Superior temporal gyrus (tissue), 1 donor: Measurements from ENCODE around the gene MYO5B.

ENCODE experiments used
- DNase-seq: peaks from one replicate; pipeline ENCODE4 v3.0.0-alpha.2; 2016; ENCODE audit errors: extremely low spot score

MYO5B gene

DNA sequence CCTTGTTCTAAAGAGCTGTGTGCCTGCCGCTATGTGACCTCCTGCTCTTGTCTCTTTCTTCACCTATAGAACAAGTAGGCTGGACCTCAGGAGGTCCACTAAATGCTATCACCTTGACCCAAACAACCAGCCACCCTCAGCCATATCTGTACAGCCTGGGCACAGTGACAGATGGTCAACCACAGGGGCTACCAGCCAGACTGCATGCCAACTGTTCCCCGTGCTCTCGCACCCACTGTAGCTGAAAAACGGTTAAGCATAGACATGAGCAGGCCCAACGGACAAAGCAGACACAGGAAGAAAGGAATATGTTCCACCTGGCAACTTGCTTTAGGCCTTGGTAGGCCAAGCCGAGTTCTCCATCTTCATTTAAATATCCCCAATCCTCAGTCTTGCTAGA lies 338.5 kb downstream of the MYO5B start:
- DNase-seq, result no peak

- DNase-seq, result no peak
These were observed 339.1 kb downstream of the MYO5B start for GRCh38 chr18:49855711-49856415.

DNA sequence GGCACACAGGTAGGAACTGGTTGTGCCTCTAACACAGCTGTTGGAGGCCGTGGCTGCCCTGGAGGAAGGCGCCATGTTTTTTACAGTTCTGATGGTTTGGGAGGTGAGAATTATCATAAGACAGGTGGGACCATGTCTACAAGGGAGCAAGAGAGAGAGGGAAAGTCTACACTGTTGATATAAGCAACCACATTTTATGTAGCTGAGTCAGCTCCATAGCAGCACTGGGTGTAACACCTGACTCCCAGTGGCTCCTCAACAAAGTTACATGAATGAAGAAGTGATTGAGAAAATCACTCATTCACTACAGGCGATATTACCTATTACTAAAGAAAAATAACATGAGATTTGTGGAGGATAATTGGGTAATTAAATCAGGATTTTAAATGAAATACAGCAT lies 340.3 kb downstream of the MYO5B start:
- DNase-seq, result no peak

DNA sequence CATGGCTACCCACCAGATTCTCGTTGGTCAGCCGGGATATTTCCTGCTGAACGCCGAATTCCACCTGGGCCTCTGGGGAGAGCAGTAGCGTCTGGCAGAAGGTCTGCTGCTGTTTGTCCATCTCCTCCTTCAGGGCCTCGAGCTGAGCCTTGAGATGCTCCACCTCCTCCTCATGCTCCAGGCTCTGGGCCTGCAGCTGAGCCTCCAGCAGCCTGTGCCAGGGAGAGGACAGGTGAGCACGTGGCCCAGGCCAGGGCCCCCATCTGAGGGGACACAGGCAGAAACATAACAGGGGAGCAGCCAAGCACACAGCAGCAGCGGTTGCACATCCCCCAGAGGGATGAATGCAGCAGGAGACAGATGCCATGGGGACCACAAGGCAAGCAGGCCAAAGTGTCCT lies 341.5 kb downstream of the MYO5B start:
- no peak for DNase-seq

- no peak for DNase-seq
These were observed 341.9 kb downstream of the MYO5B start for GRCh38 chr18:49853011-49853410.

GRCh38 chr18:49851624-49852023 lies 343.3 kb downstream of the MYO5B start:
- no peak for DNase-seq

GRCh38 chr18:49850636-49851035 lies 344.3 kb downstream of the MYO5B start:
- DNase-seq, result no peak

- no peak for DNase-seq
These were observed 345.4 kb downstream of the MYO5B start for GRCh38 chr18:49849331-49850217.

- no peak for DNase-seq
These were observed 346.8 kb downstream of the MYO5B start for GRCh38 chr18:49848115-49848514.

GRCh38 chr18:49847524-49847923 lies 347.4 kb downstream of the MYO5B start:
- DNase-seq, result no peak

GRCh38 chr18:49846718-49847470 lies 348.1 kb downstream of the MYO5B start:
- no peak for DNase-seq

DNA sequence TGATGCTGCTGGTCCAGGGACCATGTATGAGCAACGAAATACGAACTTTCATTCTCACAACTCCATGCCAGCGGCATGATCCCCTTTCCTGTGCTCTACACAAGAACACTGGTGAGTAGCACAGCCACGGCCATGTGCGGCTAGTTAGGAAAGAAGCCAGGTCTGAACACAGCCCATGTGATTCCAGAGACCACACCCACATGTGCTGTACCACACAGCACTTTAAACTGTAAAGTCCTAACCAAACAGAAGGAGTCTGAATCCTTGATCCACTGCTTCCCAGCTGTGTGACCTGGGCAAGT lies 348.6 kb downstream of the MYO5B start:
- DNase-seq, result no peak

- DNase-seq, result no peak
These were observed 349.2 kb downstream of the MYO5B start for GRCh38 chr18:49845629-49846360.

DNA sequence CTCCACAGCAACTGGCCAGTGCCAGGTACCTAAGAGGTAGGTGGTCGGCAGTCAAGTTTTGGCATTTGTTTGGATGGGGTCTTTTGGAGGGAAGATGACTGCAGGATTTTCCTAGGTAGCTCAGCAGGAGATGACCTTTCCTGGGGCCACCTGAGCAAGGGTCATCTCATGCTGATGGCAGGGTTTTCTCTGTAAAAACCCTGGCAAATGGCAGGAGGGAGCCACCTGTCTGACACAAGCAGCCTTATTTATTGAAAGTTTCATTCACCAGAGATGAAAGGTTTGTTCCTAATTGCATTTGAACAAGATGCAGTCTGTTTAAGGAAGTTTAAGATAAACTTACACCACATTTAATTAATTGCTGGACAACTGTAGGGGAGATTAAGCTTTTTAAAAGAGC lies 350.0 kb downstream of the MYO5B start:
- no peak for DNase-seq

DNA sequence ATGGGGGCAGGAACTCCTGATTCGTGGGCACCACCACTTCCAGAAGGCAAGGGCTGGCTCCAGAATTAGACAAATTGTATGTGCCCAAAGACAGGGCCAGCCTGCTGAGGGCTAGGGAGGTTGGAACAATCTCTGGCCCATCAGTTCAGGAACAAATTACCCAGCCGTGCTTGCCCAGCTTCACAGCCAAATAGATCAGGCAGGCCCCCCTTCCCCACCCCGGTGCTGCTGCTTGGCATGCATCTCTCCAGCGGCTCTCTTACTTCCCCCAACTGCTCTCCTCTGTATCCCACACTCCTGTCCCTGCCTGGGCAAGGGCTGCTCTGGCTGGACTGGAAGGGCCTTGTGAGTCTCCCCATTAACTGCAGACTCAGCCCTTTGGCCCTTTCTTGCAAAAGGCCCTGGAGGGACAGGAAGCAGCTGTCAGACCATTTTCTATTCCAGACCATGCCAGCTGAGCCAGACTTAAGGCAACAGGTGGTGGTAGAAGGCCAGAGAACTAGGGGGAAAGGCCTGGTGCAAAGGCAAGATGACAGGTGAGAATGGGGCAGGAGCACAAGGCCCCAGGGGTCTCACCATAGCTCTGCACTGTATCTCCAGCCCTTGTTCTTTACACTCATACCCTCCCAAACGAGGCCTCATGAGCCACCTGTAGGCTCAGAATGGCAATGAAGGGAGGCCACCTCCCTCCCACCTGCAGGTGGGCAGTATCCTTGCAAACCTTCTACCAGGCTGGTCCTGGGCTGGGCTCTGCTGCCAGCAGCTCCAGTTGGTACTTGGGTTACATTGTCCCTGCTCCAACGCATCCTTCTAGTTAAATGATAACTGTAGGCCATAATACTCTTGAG lies 350.9 kb downstream of the MYO5B start:
- DNase-seq, result no peak

DNA sequence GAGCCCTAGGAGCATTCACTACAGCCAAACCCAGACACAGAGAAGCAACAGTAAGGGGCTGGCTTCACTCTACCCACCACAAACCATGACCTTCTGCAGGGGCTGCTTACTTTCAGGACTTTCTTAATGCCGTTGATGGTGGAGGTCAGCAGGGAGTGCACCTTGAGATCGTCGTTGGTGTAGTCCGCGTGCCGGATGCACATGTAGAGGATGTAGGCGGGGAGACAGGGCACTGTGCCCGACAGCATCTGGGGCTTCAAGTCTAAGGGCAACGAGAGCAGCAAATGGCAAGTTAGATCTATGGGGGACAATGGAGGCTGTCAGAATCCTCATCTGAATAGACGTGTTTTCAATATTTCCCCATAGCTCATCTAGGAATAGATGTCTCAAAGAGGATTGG lies 351.8 kb downstream of the MYO5B start:
- no peak for DNase-seq

GRCh38 chr18:49842656-49843055 lies 352.3 kb downstream of the MYO5B start:
- DNase-seq, result no peak

- DNase-seq, result no peak
These were observed 353.4 kb downstream of the MYO5B start for GRCh38 chr18:49841236-49842217.

GRCh38 chr18:49839012-49839411 lies 355.9 kb downstream of the MYO5B start:
- no peak for DNase-seq

DNA sequence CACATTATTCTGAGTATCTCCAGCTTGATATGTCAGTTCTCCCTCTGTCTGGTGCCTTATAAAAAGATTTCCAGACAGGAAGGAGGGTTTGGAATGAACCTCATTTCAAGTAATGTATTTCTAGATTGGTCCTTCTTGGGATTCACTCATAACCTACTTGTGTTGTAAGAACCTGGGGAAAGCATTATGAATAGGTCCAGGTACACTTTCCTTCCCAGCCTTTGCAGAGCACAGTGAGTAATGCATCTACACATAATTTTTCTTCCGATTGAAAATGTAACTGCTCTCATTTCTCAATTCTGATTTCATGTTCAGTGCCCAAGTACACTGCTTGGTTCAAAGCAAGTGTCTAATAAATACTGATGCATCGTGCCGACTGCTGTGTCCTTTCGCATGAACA lies 356.6 kb downstream of the MYO5B start:
- no peak for DNase-seq
